ENCODE data around the gene MYO7B.

MYO7B gene

GRCh38 chr2:127573298-127573697 lies 37.8 kb downstream of the MYO7B start:
- DNase-seq (ENCODE audit: low read depth in 2 of 2): no peak

- DNase-seq (ENCODE audit: low read depth in 2 of 2): no peak
These were observed 38.3 kb downstream of the MYO7B start for GRCh38 chr2:127573771-127574170.

GRCh38 chr2:127574656-127575055 lies 39.2 kb downstream of the MYO7B start:
- DNase-seq (ENCODE audit: low read depth in 2 of 2): no peak

GRCh38 chr2:127575185-127575765 lies 39.8 kb downstream of the MYO7B start:
- no peak for DNase-seq (ENCODE audit: low read depth in 2 of 2)

- DNase-seq (ENCODE audit: low read depth in 2 of 2): no peak
These were observed 40.5 kb downstream of the MYO7B start for GRCh38 chr2:127575941-127576432.

- DNase-seq (ENCODE audit: low read depth in 2 of 2): no peak
These were observed 41.1 kb downstream of the MYO7B start for GRCh38 chr2:127576433-127577207.

- DNase-seq (ENCODE audit: low read depth in 2 of 2): no peak
These were observed 41.7 kb downstream of the MYO7B start for GRCh38 chr2:127577208-127577475.

GRCh38 chr2:127577503-127577902 lies 42.0 kb downstream of the MYO7B start:
- DNase-seq (ENCODE audit: low read depth in 2 of 2): no peak

GRCh38 chr2:127577973-127578372 lies 42.5 kb downstream of the MYO7B start:
- DNase-seq (ENCODE audit: low read depth in 2 of 2): no peak

- no peak for DNase-seq (ENCODE audit: low read depth in 2 of 2)
These were observed 42.9 kb downstream of the MYO7B start for GRCh38 chr2:127578411-127578810.

GRCh38 chr2:127579231-127579630 lies 43.7 kb downstream of the MYO7B start:
- no peak for DNase-seq (ENCODE audit: low read depth in 2 of 2)

- DNase-seq (ENCODE audit: low read depth in 2 of 2): no peak
These were observed 44.9 kb downstream of the MYO7B start for GRCh38 chr2:127580167-127581049.

GRCh38 chr2:127581050-127581345 lies 45.5 kb downstream of the MYO7B start:
- DNase-seq (ENCODE audit: low read depth in 2 of 2): no peak

GRCh38 chr2:127581516-127582490 lies 46.3 kb downstream of the MYO7B start:
- no peak for DNase-seq (ENCODE audit: low read depth in 2 of 2)

GRCh38 chr2:127582863-127583861 lies 47.7 kb downstream of the MYO7B start:
- no peak for DNase-seq (ENCODE audit: low read depth in 2 of 2)

GRCh38 chr2:127584047-127584446 lies 48.6 kb downstream of the MYO7B start:
- DNase-seq (ENCODE audit: low read depth in 2 of 2): no peak

GRCh38 chr2:127584516-127585033 lies 49.1 kb downstream of the MYO7B start:
- no peak for DNase-seq (ENCODE audit: low read depth in 2 of 2)

- no peak for DNase-seq (ENCODE audit: low read depth in 2 of 2)
These were observed 49.9 kb downstream of the MYO7B start for GRCh38 chr2:127585270-127585807.

- no peak for DNase-seq (ENCODE audit: low read depth in 2 of 2)
These were observed 50.7 kb downstream of the MYO7B start for GRCh38 chr2:127586136-127586535.

GRCh38 chr2:127586746-127587295 lies 51.3 kb downstream of the MYO7B start:
- no peak for DNase-seq (ENCODE audit: low read depth in 2 of 2)

Data from activated CD8-positive, alpha-beta memory T cell treated with anti-CD3 and anti-CD28 coated beads for 4 hours (primary cell).